Measurements from ENCODE around the gene TRIM13. TPM values are rescaled to one million over a fixed set of nuclear protein-coding genes. Genes with fewer than 3 reads are reported as not detected.

TRIM13 gene
- polyA plus RNA-seq, 1 donor from 2014 or later: 52.8 TPM

DNA sequence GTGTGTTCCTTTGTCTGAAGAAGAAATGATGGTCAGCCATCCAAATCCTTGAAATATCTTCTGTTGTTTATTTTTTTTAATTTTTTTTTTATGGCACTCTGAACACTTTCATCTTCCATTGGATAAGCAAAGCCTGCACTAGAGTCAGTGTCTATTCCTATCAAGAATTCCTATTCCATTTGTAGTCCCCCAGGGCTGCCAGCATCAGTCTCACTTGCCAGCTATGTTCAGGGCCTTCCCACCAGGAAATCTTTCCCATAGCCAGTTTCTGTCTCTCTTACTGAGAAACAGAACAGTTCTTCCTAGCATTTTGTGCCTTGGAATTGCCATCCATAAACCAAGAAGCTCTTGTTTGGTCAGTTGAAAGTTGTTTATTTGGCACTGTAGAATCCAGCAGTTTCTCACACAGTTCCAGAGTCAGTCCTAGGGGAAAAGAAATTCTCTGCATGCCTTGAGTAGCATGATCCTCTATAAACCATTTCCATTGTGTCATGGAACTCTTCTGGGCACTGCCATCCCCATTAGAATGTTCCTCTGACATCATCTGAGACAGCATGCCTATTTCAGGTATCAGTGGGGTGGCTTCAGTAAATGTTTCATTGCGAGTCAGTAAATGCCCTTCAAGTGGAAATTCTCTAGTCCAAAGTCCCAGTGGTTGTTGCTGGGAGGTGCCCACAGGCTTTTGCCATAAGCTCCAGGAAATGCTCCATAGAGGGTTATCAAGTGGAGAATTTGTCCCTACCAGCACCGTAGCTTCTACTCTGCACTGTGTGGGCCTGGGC, 42.0 kb upstream of the TRIM13 start:
- Histone ChIP-seq H3K27ac (ENCODE audit: low read length) (no peak overlapping the region), H3K9ac (ENCODE audit: low read length) (no peak overlapping the region), H3K27me3 (ENCODE audit: insufficient read depth, low read depth, low read length) (no peaks in the 10 kb centered on the region), H3K36me3 (ENCODE audit: insufficient read depth, low read length) (no peaks in the 10 kb centered on the region), H2AFZ (ENCODE audit: low read depth, low read length) (no peak overlapping the region), H3K4me2 (ENCODE audit: low read length) (no peak overlapping the region), H3F3A (ENCODE audit: insufficient read depth, low read length, poor library complexity, severe bottlenecking) (no peaks in the 10 kb centered on the region), H4K20me1 (ENCODE audit: insufficient read depth) (no peaks in the 10 kb centered on the region), H3K4me3 (ENCODE audit: low read length) (no peak overlapping the region), H3K79me2 (replicated peaks; ENCODE audit: insufficient read depth, low read length) (no peaks in the 10 kb centered on the region), H3K9me3 (ENCODE audit: low read length) (no peaks in the 10 kb centered on the region), H3K9me2 (ENCODE audit: insufficient read depth, low read length) (no peaks in the 10 kb centered on the region)
- TF ChIP-seq RAD21 (conservative IDR thresholded peaks at IDR 0.05) (no peak), MXI1 (conservative IDR thresholded peaks at IDR 0.05; ENCODE audit: poor library complexity, severe bottlenecking) (no peak), TAF1 (IDR thresholded peaks at IDR 0.05; ENCODE audit: low read depth) (no peak), EP300 (conservative IDR thresholded peaks at IDR 0.05; ENCODE audit: poor library complexity, severe bottlenecking) (no peak), CTCF (IDR thresholded peaks at IDR 0.05; ENCODE audit: poor library complexity, severe bottlenecking) (no peak), POLR2AphosphoS5 (IDR thresholded peaks at IDR 0.05) (no peak), SMC3 (conservative IDR thresholded peaks at IDR 0.05; ENCODE audit: poor library complexity) (no peak), EZH2 (IDR thresholded peaks at IDR 0.05; ENCODE audit: borderline replicate concordance, insufficient read depth, low read length, poor library complexity, severe bottlenecking) (no peak)
- TF ChIP-seq, protein P1, sequence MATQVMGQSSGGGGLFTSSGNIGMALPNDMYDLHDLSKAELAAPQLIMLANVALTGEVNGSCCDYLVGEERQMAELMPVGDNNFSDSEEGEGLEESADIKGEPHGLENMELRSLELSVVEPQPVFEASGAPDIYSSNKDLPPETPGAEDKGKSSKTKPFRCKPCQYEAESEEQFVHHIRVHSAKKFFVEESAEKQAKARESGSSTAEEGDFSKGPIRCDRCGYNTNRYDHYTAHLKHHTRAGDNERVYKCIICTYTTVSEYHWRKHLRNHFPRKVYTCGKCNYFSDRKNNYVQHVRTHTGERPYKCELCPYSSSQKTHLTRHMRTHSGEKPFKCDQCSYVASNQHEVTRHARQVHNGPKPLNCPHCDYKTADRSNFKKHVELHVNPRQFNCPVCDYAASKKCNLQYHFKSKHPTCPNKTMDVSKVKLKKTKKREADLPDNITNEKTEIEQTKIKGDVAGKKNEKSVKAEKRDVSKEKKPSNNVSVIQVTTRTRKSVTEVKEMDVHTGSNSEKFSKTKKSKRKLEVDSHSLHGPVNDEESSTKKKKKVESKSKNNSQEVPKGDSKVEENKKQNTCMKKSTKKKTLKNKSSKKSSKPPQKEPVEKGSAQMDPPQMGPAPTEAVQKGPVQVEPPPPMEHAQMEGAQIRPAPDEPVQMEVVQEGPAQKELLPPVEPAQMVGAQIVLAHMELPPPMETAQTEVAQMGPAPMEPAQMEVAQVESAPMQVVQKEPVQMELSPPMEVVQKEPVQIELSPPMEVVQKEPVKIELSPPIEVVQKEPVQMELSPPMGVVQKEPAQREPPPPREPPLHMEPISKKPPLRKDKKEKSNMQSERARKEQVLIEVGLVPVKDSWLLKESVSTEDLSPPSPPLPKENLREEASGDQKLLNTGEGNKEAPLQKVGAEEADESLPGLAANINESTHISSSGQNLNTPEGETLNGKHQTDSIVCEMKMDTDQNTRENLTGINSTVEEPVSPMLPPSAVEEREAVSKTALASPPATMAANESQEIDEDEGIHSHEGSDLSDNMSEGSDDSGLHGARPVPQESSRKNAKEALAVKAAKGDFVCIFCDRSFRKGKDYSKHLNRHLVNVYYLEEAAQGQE (IDR thresholded peaks at IDR 0.05; ENCODE audit: borderline replicate concordance): no peak

DNA sequence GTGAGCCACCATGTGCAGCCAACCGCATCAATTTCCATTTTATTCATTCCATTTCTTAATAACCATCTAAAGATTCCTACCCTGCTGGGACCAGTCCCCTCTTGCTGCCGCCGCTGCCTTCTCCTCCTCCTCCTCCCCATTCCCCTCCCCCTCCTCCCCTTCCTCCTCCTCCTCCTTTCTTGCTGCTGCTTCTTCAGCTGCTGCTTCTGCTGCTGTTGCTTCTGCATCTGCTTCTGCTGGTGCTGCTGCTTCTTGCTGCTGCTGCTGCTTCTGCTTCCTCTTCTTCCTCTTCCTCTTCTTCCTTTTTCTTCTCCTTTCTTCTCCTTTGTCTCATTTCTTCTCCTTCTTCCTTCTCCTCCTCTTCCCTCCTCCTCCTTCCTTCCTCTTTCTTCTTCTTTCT, 40.7 kb upstream of the TRIM13 start:
- Histone ChIP-seq H3K27me3 (ENCODE audit: insufficient read depth, low read depth, low read length) (no peaks in the 10 kb centered on the region), H3K9ac (ENCODE audit: low read length) (no peak overlapping the region), H2AFZ (ENCODE audit: low read depth, low read length) (no peak overlapping the region), H3K36me3 (ENCODE audit: insufficient read depth, low read length) (no peaks in the 10 kb centered on the region), H3K27ac (ENCODE audit: low read length) (no peak overlapping the region), H3K9me3 (ENCODE audit: low read length) (no peaks in the 10 kb centered on the region), H4K20me1 (ENCODE audit: insufficient read depth) (no peaks in the 10 kb centered on the region), H3F3A (ENCODE audit: insufficient read depth, low read length, poor library complexity, severe bottlenecking) (no peaks in the 10 kb centered on the region), H3K9me2 (ENCODE audit: insufficient read depth, low read length) (no peaks in the 10 kb centered on the region), H3K4me2 (ENCODE audit: low read length) (no peak overlapping the region), H3K79me2 (replicated peaks; ENCODE audit: insufficient read depth, low read length) (no peaks in the 10 kb centered on the region), H3K4me3 (ENCODE audit: low read length) (no peak overlapping the region)
- no peak for TF ChIP-seq EZH2 (IDR thresholded peaks at IDR 0.05; ENCODE audit: borderline replicate concordance, insufficient read depth, low read length, poor library complexity, severe bottlenecking)
- TF ChIP-seq SMC3 (conservative IDR thresholded peaks at IDR 0.05; ENCODE audit: poor library complexity): no peak
